B cell (primary cell): ENCODE results near the gene ATP2B3. TPM values are rescaled to one million over a fixed set of nuclear protein-coding genes. Genes with fewer than 3 reads are reported as not detected.

Experiments used
- ATAC-seq: fragments of 200-7000 bp; cut with Tn5 transposase; one replicate; pipeline ENCODE4 v1.10.0; 2021; ENCODE audit warnings: low read depth, mild to moderate bottlenecking, moderate number of reproducible peaks, moderate library complexity
- CTCF ChIA-PET: fragments of 350-600 bp; sonication (Branson Sonifier 250); formaldehyde crosslinking; loops from one replicate; lab custom pipeline; 2021; ENCODE audit warnings: antibody characterized with exemption, inconsistent platforms; lab: Charles Lee
- POLR2A ChIA-PET: fragments of 350-600 bp; sonication (Branson Sonifier 250); formaldehyde crosslinking; loops from one replicate; lab custom pipeline; 2021; ENCODE audit warnings: antibody characterized with exemption; lab: Charles Lee
- DNase-seq: peaks from one replicate; pipeline ENCODE4 v3.0.0; 2013
- H2AFZ ChIP-seq: 2 replicates; pipeline ENCODE4 v1.6.1; 2012; ENCODE audit warnings: mild to moderate bottlenecking, low read depth, low read length; ENCODE audit not compliant: insufficient read depth, poor library complexity, severe bottlenecking
- H3K27ac ChIP-seq, 2 donors: 1 replicate in 1 of 2; 2 replicates in 1 of 2; pipeline ENCODE4 v1.5.1; 2012 to 2013; ENCODE audit warnings: low read length in 2 of 2, mild to moderate bottlenecking in 2 of 2, moderate library complexity in 1 of 2
- H3K27me3 ChIP-seq, 4 experiments: fragments of 200-600 bp in 1 of 4; sonication (generic) in 1 of 4; replicated peaks in 1 of 4; 1 replicate in 2 of 4; 2 replicates in 2 of 4; pipeline versions ENCODE4 v1.6.1 to v1.7.0; 2013 to 2016; ENCODE audit warnings: low read length in 3 of 4, mild to moderate bottlenecking in 2 of 4, mixed read lengths in 1 of 4, moderate library complexity in 1 of 4; ENCODE audit not compliant: insufficient read depth in 4 of 4, control insufficient read depth in 3 of 4; ENCODE audit errors: control extremely low read depth in 1 of 4
- H3K36me3 ChIP-seq, 2 experiments: replicated peaks in 1 of 2; 1 replicate in 1 of 2; 2 replicates in 1 of 2; pipeline versions ENCODE4 v1.6.1 to v1.7.1; 2013; ENCODE audit warnings: low read length in 1 of 2; ENCODE audit not compliant: insufficient read depth in 2 of 2, control insufficient read depth in 1 of 2; ENCODE audit errors: control extremely low read depth in 1 of 2, extremely low read depth in 1 of 2
- H3K4me1 ChIP-seq, 2 donors: fragments of 200-600 bp in 1 of 2; sonication (generic) in 1 of 2; 1 replicate in 1 of 2; 2 replicates in 1 of 2; pipeline versions ENCODE4 v1.5.1 to v1.6.1; 2013 to 2017; ENCODE audit warnings: low read length in 2 of 2; ENCODE audit not compliant: control insufficient read depth in 2 of 2, insufficient read depth in 2 of 2
- H3K4me2 ChIP-seq: replicated peaks from 2 replicates; pipeline ENCODE3; 2012; ENCODE audit warnings: mild to moderate bottlenecking, low read depth, low read length; ENCODE audit not compliant: poor library complexity, severe bottlenecking
- H3K4me3 ChIP-seq, 5 experiments: fragments of 200-600 bp in 1 of 5; sonication (generic) in 1 of 5; 1 replicate in 3 of 5; 2 replicates in 2 of 5; pipeline versions ENCODE4 v1.5.1 to v1.7.0; 2011 to 2016; ENCODE audit warnings: low read length in 4 of 5, mild to moderate bottlenecking in 4 of 5, low read depth in 2 of 5, control low read depth in 1 of 5, moderate library complexity in 1 of 5; ENCODE audit not compliant: insufficient read depth in 1 of 5; ENCODE audit errors: control extremely low read depth in 1 of 5, extremely low read depth in 1 of 5
- H3K79me2 ChIP-seq: fragments of 200-600 bp; sonication (generic); one replicate; pipeline ENCODE4 v1.6.0; 2016; ENCODE audit warnings: low read length; ENCODE audit not compliant: control insufficient read depth, insufficient read depth
- H3K9ac ChIP-seq: fragments of 200-600 bp; sonication (generic); 2 replicates; pipeline ENCODE4 v1.6.1; 2017; ENCODE audit warnings: mild to moderate bottlenecking, low read length, moderate library complexity
- H3K9me3 ChIP-seq, 3 donors: one replicate each; pipeline versions ENCODE4 v1.6.1 to v1.7.1; 2013; ENCODE audit warnings: low read length in 2 of 3; ENCODE audit not compliant: control insufficient read depth in 2 of 3, insufficient read depth in 1 of 3; ENCODE audit errors: control extremely low read depth in 1 of 3
- H4K20me1 ChIP-seq: 2 replicates; pipeline ENCODE4 v1.6.0; 2012; ENCODE audit warnings: mild to moderate bottlenecking, low read length; ENCODE audit not compliant: insufficient read depth, control insufficient read depth, poor library complexity, severe bottlenecking
- H3K27ac Mint-ChIP-seq: one replicate; pipeline ENCODE4 v1.8.0; 2021; ENCODE audit warnings: mixed read lengths
- H3K27me3 Mint-ChIP-seq: one replicate; pipeline ENCODE4 v1.8.0; 2021; ENCODE audit warnings: mixed read lengths
- H3K4me1 Mint-ChIP-seq: one replicate; pipeline ENCODE4 v1.8.0; 2021; ENCODE audit warnings: mixed read lengths
- H3K4me3 Mint-ChIP-seq: one replicate; pipeline ENCODE4 v1.8.0; 2021; ENCODE audit warnings: mixed read lengths
- H3K9me3 Mint-ChIP-seq: one replicate; pipeline ENCODE4 v1.8.0; 2022; ENCODE audit warnings: mixed read lengths; ENCODE audit not compliant: insufficient read depth
- CTCF ChIP-seq: fragments of 200-600 bp; IDR thresholded peaks from one replicate; pipeline ENCODE4 v1.8.0; 2022; ENCODE audit warnings: antibody characterized with exemption, mild to moderate bottlenecking
- EZH2 ChIP-seq: IDR thresholded peaks from 2 replicates; pipeline ENCODE4 v1.6.1; 2012; ENCODE audit warnings: borderline replicate concordance, low read depth, mild to moderate bottlenecking, moderate library complexity, low read length; ENCODE audit not compliant: insufficient read depth, poor library complexity, severe bottlenecking
- WGBS: methylation state at CpG from one replicate; pipeline ENCODE4 v1.1.5; 2013; ENCODE audit warnings: missing lambda C conversion rate; ENCODE audit not compliant: insufficient coverage; 5-methylcytosine and 5-hydroxymethylcytosine counted together
- intact Hi-C: fragments of 100-400 bp; cut with micrococcal nuclease; formaldehyde crosslinking; loops from one replicate; pipeline ENCODE4 v1.10.0; 2022
- polyA plus RNA-seq: library from polyadenylated mRNA; depleted of rRNA; stranded (reverse); fragments of >200 nt; gene quantifications from 2 replicates; pipeline ENCODE4 v1.2.3, GENCODE V29; 2012
- total RNA-seq, 2 donors: library from RNA; stranded (reverse); fragments of 120-200 nt in 1 of 2; gene quantifications; 1 replicate in 1 of 2; 2 replicates in 1 of 2; pipeline versions ENCODE4 v1.2.3 to v1.2.4, GENCODE V29; 2013 to 2022

Gene ATP2B3
- total and polyA plus RNA-seq, 2 donors (not counting 1 experiment from before 2014, with no cell fraction given), result not detected

GRCh38 chrX:153475271-153475670 lies 42.2 kb upstream of the ATP2B3 start:
- H3K9me3 ChIP-seq, result no peaks in the 10 kb centered on the region
- H2AFZ ChIP-seq, result peak overlapping the region; percentile 71
- DNase-seq (no peak), ATAC-seq (no peak)
- H3K9me3 Mint-ChIP-seq, result no peaks in the 10 kb centered on the region
- CTCF ChIA-PET, result no interaction called here
- TF ChIP-seq CTCF, result no peak
- TF ChIP-seq EZH2, result no peak
- intact Hi-C loops, result no loop called here
- H3K4me1 Mint-ChIP-seq, result peaks cover 6% of the 10 kb centered on the region
- H3K27me3 Mint-ChIP-seq, result no peaks in the 10 kb centered on the region
- POLR2A ChIA-PET, result no interaction called here
- H4K20me1 ChIP-seq, result no peaks in the 10 kb centered on the region
- H3K9ac ChIP-seq, result no peak overlapping the region
- H3K4me2 ChIP-seq, result peak overlapping the region; percentile 77
- WGBS, result 100% methylated on average over 2 of the region's 7 CpGs
- no peaks in the 10 kb centered on the region for H3K79me2 ChIP-seq
- peak overlapping the region; percentile 66 for H3K4me3 Mint-ChIP-seq
- H3K4me1 ChIP-seq, result peaks cover 0 to 15% of the 10 kb centered on the region in 2 donors
- no peaks in the 10 kb centered on the region for H3K36me3 ChIP-seq
- H3K27me3 ChIP-seq, result no peaks in the 10 kb centered on the region
- H3K27ac ChIP-seq, result no peak overlapping the region
- H3K27ac Mint-ChIP-seq, result no peak overlapping the region
- H3K4me3 ChIP-seq, result peak overlapping the region in 3 of 5 experiments; percentile 43 to 52 (median 48)

- H3K27me3 ChIP-seq, result no peaks in the 10 kb centered on the region
- peak overlapping the region; percentile 10 for H3K4me3 Mint-ChIP-seq
- no peak for TF ChIP-seq CTCF
- no peak for TF ChIP-seq EZH2
- ATAC-seq, result no peak
- H4K20me1 ChIP-seq, result no peaks in the 10 kb centered on the region
- no peak overlapping the region for H3K27ac Mint-ChIP-seq
- no peak overlapping the region for H3K9ac ChIP-seq
- no peak for DNase-seq
- ChIA-PET POLR2A (no interaction called here), CTCF (no interaction called here)
- intact Hi-C loops, result no loop called here
- H3K9me3 ChIP-seq, result no peaks in the 10 kb centered on the region
- WGBS, result 98% methylated on average over 9 of the region's 11 CpGs
- no peaks in the 10 kb centered on the region for H3K36me3 ChIP-seq
- H3K79me2 ChIP-seq, result no peaks in the 10 kb centered on the region
- H3K4me2 ChIP-seq, result no peak overlapping the region
- peaks cover 0 to 15% of the 10 kb centered on the region in 2 donors for H3K4me1 ChIP-seq
- H3K27ac ChIP-seq, result no peak overlapping the region
- H3K27me3 Mint-ChIP-seq, result no peaks in the 10 kb centered on the region
- H3K4me1 Mint-ChIP-seq, result peaks cover 6% of the 10 kb centered on the region
- no peak overlapping the region for H3K4me3 ChIP-seq
- H3K9me3 Mint-ChIP-seq, result no peaks in the 10 kb centered on the region
- H2AFZ ChIP-seq, result no peak overlapping the region
Observed at GRCh38 chrX:153475751-153476281, 41.6 kb upstream of the ATP2B3 start.
